RWPE2 (cell line): ENCODE measurements around the gene GLB1L.

Experiments used
- ATAC-seq: fragments of 200-7000 bp; cut with Tn5 transposase; 3 replicates; pipeline ENCODE4 v1.9.1; 2021; ENCODE audit warnings: low read depth
- DNase-seq: peaks from one replicate; pipeline ENCODE4 v3.0.0-alpha.2; 2020; ENCODE audit warnings: low spot score
- H3K27ac ChIP-seq: fragments of 450-650 bp; 2 replicates; pipeline ENCODE4 v1.5.1; 2017; ENCODE audit warnings: mild to moderate bottlenecking; ENCODE audit not compliant: poor library complexity, severe bottlenecking
- H3K27me3 ChIP-seq: fragments of 250-450 bp; sonication (Bioruptor Pico); 2 replicates; pipeline ENCODE4 v1.5.1; 2021; ENCODE audit warnings: mild to moderate bottlenecking, moderate library complexity; ENCODE audit not compliant: insufficient read depth, poor library complexity, severe bottlenecking
- H3K36me3 ChIP-seq: fragments of 250-450 bp; sonication (Bioruptor Pico); 2 replicates; pipeline ENCODE4 v1.5.1; 2020; ENCODE audit warnings: low read depth, mild to moderate bottlenecking, moderate library complexity
- H3K4me1 ChIP-seq: fragments of 250-450 bp; sonication (Bioruptor Pico); 2 replicates; pipeline ENCODE4 v1.5.1; 2021; ENCODE audit warnings: mild to moderate bottlenecking, moderate library complexity; ENCODE audit not compliant: insufficient read depth, poor library complexity, severe bottlenecking
- H3K4me3 ChIP-seq: fragments of 250-450 bp; sonication (Bioruptor Pico); 2 replicates; pipeline ENCODE4 v1.5.1; 2021; ENCODE audit warnings: mild to moderate bottlenecking, moderate library complexity; ENCODE audit not compliant: severe bottlenecking
- H3K9me3 ChIP-seq: fragments of 250-450 bp; sonication (Bioruptor Pico); 2 replicates; pipeline ENCODE4 v1.5.1; 2021; ENCODE audit warnings: mild to moderate bottlenecking, moderate library complexity; ENCODE audit not compliant: severe bottlenecking
- TF ChIP-seq, protein P1 (sequence below): fragments of 450-650 bp; IDR thresholded peaks from one replicate; pipeline ENCODE4 v1.5.1; 2017; ENCODE audit warnings: mild to moderate bottlenecking, moderate library complexity; ENCODE audit not compliant: poor library complexity, severe bottlenecking

Gene GLB1L

DNA sequence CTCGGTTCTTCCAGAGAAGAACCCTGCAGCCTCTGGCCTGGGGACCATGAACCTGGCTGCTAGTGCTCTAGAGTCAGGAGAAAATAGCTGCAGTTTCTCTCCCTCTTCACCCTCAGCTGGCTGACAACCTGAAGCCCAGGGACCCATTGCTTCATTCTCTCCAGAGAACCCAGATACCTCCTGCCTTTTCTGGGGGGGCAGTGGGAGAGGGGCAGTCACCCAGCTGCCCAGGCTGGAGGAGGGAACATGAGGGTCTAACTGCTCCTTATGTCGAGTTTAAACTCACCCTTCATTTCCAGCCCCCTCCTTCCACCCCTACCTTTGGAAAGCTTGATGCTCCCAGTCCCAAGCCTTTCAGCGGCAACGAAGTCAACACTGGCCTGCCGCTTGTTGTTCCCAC is 46.3 kb downstream of the GLB1L start:
- Histone ChIP-seq H3K4me1 (no peaks in the 10 kb centered on the region), H3K27ac (no peak overlapping the region), H3K36me3 (no peaks in the 10 kb centered on the region), H3K27me3 (no peaks in the 10 kb centered on the region), H3K4me3 (no peak overlapping the region), H3K9me3 (no peaks in the 10 kb centered on the region)
- ATAC-seq (no peak), DNase-seq (no peak)
- TF ChIP-seq, protein P1, sequence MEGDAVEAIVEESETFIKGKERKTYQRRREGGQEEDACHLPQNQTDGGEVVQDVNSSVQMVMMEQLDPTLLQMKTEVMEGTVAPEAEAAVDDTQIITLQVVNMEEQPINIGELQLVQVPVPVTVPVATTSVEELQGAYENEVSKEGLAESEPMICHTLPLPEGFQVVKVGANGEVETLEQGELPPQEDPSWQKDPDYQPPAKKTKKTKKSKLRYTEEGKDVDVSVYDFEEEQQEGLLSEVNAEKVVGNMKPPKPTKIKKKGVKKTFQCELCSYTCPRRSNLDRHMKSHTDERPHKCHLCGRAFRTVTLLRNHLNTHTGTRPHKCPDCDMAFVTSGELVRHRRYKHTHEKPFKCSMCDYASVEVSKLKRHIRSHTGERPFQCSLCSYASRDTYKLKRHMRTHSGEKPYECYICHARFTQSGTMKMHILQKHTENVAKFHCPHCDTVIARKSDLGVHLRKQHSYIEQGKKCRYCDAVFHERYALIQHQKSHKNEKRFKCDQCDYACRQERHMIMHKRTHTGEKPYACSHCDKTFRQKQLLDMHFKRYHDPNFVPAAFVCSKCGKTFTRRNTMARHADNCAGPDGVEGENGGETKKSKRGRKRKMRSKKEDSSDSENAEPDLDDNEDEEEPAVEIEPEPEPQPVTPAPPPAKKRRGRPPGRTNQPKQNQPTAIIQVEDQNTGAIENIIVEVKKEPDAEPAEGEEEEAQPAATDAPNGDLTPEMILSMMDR = no peak

DNA sequence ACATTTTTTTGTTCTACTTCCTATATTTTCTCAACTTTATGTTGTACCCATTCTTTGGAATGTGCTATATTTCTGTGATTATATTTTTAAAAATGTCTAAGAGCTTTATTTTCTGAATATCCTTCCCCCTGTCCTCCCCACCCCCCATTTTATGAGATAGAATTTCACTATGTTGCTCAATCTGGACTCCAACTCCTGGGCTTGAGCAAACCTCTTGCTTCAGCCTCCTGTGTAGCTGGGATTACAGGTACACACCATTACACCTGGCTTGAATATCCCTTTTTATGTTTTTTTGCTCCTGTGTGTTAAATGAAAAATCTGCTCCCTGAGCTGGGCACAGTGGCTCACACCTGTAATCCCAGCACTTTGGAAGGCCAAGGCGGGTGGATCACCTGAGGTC is 47.9 kb downstream of the GLB1L start:
- ATAC-seq = no peak

DNA sequence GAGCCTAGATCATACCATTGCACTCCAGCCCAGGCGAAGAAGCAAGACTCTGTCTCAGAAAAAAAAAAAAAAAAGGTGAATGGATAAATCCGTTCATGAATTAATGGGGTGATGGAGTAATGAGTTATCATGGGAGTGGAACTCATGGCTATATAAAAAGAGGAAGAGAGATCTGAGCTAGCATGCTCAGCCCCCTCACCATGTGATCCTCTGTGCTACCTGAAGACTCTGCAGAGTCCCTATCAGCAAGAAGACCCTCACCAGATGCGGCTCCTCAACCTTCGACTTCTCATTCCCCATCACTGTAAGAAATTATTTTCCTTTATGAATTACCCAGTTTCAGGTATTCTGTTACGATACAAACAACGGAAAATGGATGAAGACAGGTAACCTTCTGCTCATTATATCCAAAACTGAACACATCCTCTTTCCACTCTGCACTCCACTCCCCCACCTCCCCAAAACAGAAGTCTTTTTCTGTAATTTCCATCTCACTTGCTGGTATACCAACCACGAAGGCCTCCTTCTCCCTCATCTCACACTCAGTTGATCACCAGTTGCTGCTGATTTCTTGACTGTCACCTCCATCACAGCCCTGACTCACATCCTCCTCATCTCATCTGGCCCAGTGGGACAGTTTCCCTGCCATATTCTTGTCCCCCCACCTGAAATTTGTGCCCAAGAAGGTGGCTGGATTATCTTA is 58.3 kb downstream of the GLB1L start:
- no peaks in the 10 kb centered on the region for H3K27me3 ChIP-seq
- no peak overlapping the region for H3K27ac ChIP-seq
- TF ChIP-seq, protein P1 = no peak
- H3K36me3 ChIP-seq = peaks cover 11% of the 10 kb centered on the region
- no peak for DNase-seq
- H3K4me1 ChIP-seq = no peaks in the 10 kb centered on the region
- H3K9me3 ChIP-seq = no peaks in the 10 kb centered on the region
- H3K4me3 ChIP-seq = no peak overlapping the region
- no peak for ATAC-seq

More for the DNA sequence above, 47.9 kb downstream of the GLB1L start:
- Histone ChIP-seq H3K27ac (no peak overlapping the region), H3K4me1 (no peaks in the 10 kb centered on the region), H3K36me3 (no peaks in the 10 kb centered on the region), H3K4me3 (no peak overlapping the region), H3K9me3 (no peaks in the 10 kb centered on the region), H3K27me3 (no peaks in the 10 kb centered on the region)
- DNase-seq = no peak
- TF ChIP-seq, protein P1 = no peak
